IMR-90 (cell line): Measurements from ENCODE around the gene RFTN1. TPM values are rescaled to one million over a fixed set of nuclear protein-coding genes. Genes with fewer than 3 reads are reported as not detected.

ENCODE experiments used
- ATAC-seq: fragments of 200-7000 bp; cut with Tn5 transposase; 2 replicates; pipeline ENCODE4 v1.9.1; 2020; ENCODE audit warnings: low read depth, mild to moderate bottlenecking, moderate library complexity
- BruUV-seq: library from RNA; stranded (reverse); fragments of 400-500 nt; replicated peaks from 2 replicates; lab custom pipeline; 2021; lab: Mats Ljungman, UMichigan
- CTCF ChIA-PET: fragments of 300-600 bp; formaldehyde crosslinking; extraction: SDS; loops from one replicate; lab custom pipeline; 2021; ENCODE audit warnings: antibody characterized with exemption; lab: Yijun Ruan, JAX
- POLR2A ChIA-PET: fragments of 300-600 bp; sonication (Branson Sonifier 250); formaldehyde crosslinking; loops from one replicate; lab custom pipeline; 2022; ENCODE audit warnings: antibody characterized with exemption; ENCODE audit not compliant: unreplicated experiment; lab: Charles Lee
- DNase-seq: peaks from one replicate; pipeline ENCODE4 v3.0.0; 2013
- H2AFZ ChIP-seq: replicated peaks from 2 replicates; pipeline ENCODE3; 2013; ENCODE audit warnings: low read length, mild to moderate bottlenecking; ENCODE audit not compliant: poor library complexity
- H2AK5ac ChIP-seq: 2 replicates; pipeline ENCODE4 v1.6.1; 2013; ENCODE audit warnings: low read depth, low read length, inconsistent platforms
- H2AK9ac ChIP-seq: replicated peaks from 2 replicates; pipeline ENCODE3; 2013; ENCODE audit warnings: mild to moderate bottlenecking, low read depth, low read length, moderate library complexity; ENCODE audit not compliant: poor library complexity
- H2BK120ac ChIP-seq: 2 replicates; pipeline ENCODE4 v1.6.1; 2013; ENCODE audit warnings: low read depth, low read length, inconsistent platforms
- H2BK15ac ChIP-seq: 3 replicates; pipeline ENCODE4 v1.6.1; 2013; ENCODE audit warnings: low read depth, low read length, inconsistent platforms
- H2BK20ac ChIP-seq: 2 replicates; pipeline ENCODE4 v1.6.1; 2013; ENCODE audit warnings: low read depth, mild to moderate bottlenecking, inconsistent platforms, low read length, moderate library complexity
- H2BK5ac ChIP-seq: 2 replicates; pipeline ENCODE4 v1.6.1; 2013; ENCODE audit warnings: mild to moderate bottlenecking, low read depth, low read length, inconsistent platforms; ENCODE audit not compliant: poor library complexity, severe bottlenecking
- H3K14ac ChIP-seq: replicated peaks from 2 replicates; pipeline ENCODE4 v1.6.1; 2013; ENCODE audit warnings: low read depth, low read length, inconsistent platforms
- H3K18ac ChIP-seq: 2 replicates; pipeline ENCODE4 v1.6.1; 2013; ENCODE audit warnings: low read depth, low read length, control low read depth
- H3K23ac ChIP-seq: 2 replicates; pipeline ENCODE4 v1.6.1; 2013; ENCODE audit warnings: low read depth, low read length, inconsistent platforms
- H3K27ac ChIP-seq: 2 replicates; pipeline ENCODE4 v1.5.1; 2013; ENCODE audit warnings: mild to moderate bottlenecking, control low read depth, low read length; ENCODE audit not compliant: insufficient read depth
- H3K27me3 ChIP-seq: 2 replicates; pipeline ENCODE4 v1.6.1; 2013; ENCODE audit warnings: low read length; ENCODE audit not compliant: control insufficient read depth, insufficient read depth
- H3K36me3 ChIP-seq: 2 replicates; pipeline ENCODE4 v1.6.1; 2013; ENCODE audit warnings: low read length, mixed read lengths; ENCODE audit not compliant: control insufficient read depth, insufficient read depth
- H3K4ac ChIP-seq: 2 replicates; pipeline ENCODE4 v1.6.1; 2013; ENCODE audit warnings: low read depth, low read length, inconsistent platforms
- H3K4me1 ChIP-seq: 2 replicates; pipeline ENCODE4 v1.6.1; 2013; ENCODE audit warnings: low read length, mixed read lengths; ENCODE audit not compliant: control insufficient read depth, insufficient read depth
- H3K4me2 ChIP-seq: 2 replicates; pipeline ENCODE4 v1.6.1; 2013; ENCODE audit warnings: low read depth, mild to moderate bottlenecking, control low read depth, low read length, moderate library complexity
- H3K4me3 ChIP-seq: 2 replicates; pipeline ENCODE4 v1.5.1; 2013; ENCODE audit warnings: low read depth, mild to moderate bottlenecking, control low read depth, low read length, moderate library complexity; ENCODE audit not compliant: insufficient read depth
- H3K56ac ChIP-seq: 2 replicates; pipeline ENCODE4 v1.6.1; 2013; ENCODE audit warnings: low read length, inconsistent platforms; ENCODE audit not compliant: insufficient read depth; ENCODE audit errors: extremely low read depth
- H3K79me1 ChIP-seq, 2 experiments: 2 replicates each; pipeline ENCODE4 v1.6.1; 2013; ENCODE audit warnings: low read length in 2 of 2, inconsistent platforms in 1 of 2, low read depth in 1 of 2
- H3K9ac ChIP-seq: 2 replicates; pipeline ENCODE4 v1.6.1; 2013; ENCODE audit warnings: low read depth, low read length, control low read depth
- H3K9me1 ChIP-seq: 2 replicates; pipeline ENCODE4 v1.6.1; 2013; ENCODE audit warnings: low read length, inconsistent platforms; ENCODE audit not compliant: insufficient read depth
- H3K9me3 ChIP-seq: 2 replicates; pipeline ENCODE4 v1.6.1; 2013; ENCODE audit warnings: low read length; ENCODE audit not compliant: control insufficient read depth, insufficient read depth
- H4K20me1 ChIP-seq: 2 replicates; pipeline ENCODE4 v1.6.1; 2013; ENCODE audit warnings: low read length, inconsistent platforms; ENCODE audit not compliant: insufficient read depth
- H4K5ac ChIP-seq: 2 replicates; pipeline ENCODE4 v1.6.1; 2013; ENCODE audit warnings: mild to moderate bottlenecking, low read depth, low read length, control low read depth
- H4K8ac ChIP-seq, 2 experiments: 2 replicates each; pipeline ENCODE4 v1.6.1; 2013; ENCODE audit warnings: low read depth in 2 of 2, low read length in 2 of 2, control low read depth in 1 of 2, inconsistent platforms in 1 of 2
- H4K91ac ChIP-seq: 2 replicates; pipeline ENCODE4 v1.6.1; 2013; ENCODE audit warnings: low read depth, low read length, inconsistent platforms; ENCODE audit not compliant: insufficient read depth
- BHLHE40 ChIP-seq: fragments of 150-350 bp; IDR thresholded peaks from 2 replicates; pipeline ENCODE4 v1.6.1; 2016; ENCODE audit warnings: mild to moderate bottlenecking, low read depth, low read length
- CEBPB ChIP-seq: IDR thresholded peaks from 2 replicates; pipeline ENCODE4 v1.6.1; 2012; ENCODE audit warnings: low read depth, low read length, improper control_type of control experiment
- CHD1 ChIP-seq: IDR thresholded peaks from 2 replicates; pipeline ENCODE4 v1.6.1; 2012; ENCODE audit warnings: low read depth, low read length, improper control_type of control experiment
- CTCF ChIP-seq: conservative IDR thresholded peaks from 2 replicates; pipeline ENCODE4 v1.5.1; 2012; ENCODE audit warnings: mild to moderate bottlenecking, low read depth, low read length, improper control_type of control experiment
- ELK1 ChIP-seq: fragments of 150-350 bp; IDR thresholded peaks from 2 replicates; pipeline ENCODE4 v1.6.1; 2016; ENCODE audit warnings: low read depth, mild to moderate bottlenecking, low read length, moderate library complexity, borderline replicate concordance
- MAFK ChIP-seq: IDR thresholded peaks from 2 replicates; pipeline ENCODE4 v1.6.1; 2012; ENCODE audit warnings: low read depth, low read length, improper control_type of control experiment
- MAZ ChIP-seq: IDR thresholded peaks from 2 replicates; pipeline ENCODE4 v1.6.1; 2012; ENCODE audit warnings: low read depth, mild to moderate bottlenecking, low read length, improper control_type of control experiment, moderate library complexity, borderline replicate concordance
- MXI1 ChIP-seq: IDR thresholded peaks from 2 replicates; pipeline ENCODE4 v1.6.1; 2012; ENCODE audit warnings: low read depth, mild to moderate bottlenecking, low read length, moderate library complexity, borderline replicate concordance
- NFE2L2 ChIP-seq: fragments of 150-350 bp; IDR thresholded peaks from 2 replicates; pipeline ENCODE4 v1.6.1; 2016; ENCODE audit warnings: low read depth, mild to moderate bottlenecking, low read length
- POLR2A ChIP-seq: IDR thresholded peaks from 2 replicates; pipeline ENCODE4 v1.6.1; 2012; ENCODE audit warnings: mild to moderate bottlenecking, low read depth, low read length
- RAD21 ChIP-seq: IDR thresholded peaks from 2 replicates; pipeline ENCODE4 v1.6.1; 2012; ENCODE audit warnings: low read length, improper control_type of control experiment
- RCOR1 ChIP-seq: IDR thresholded peaks from 2 replicates; pipeline ENCODE4 v1.6.1; 2012; ENCODE audit warnings: mild to moderate bottlenecking, low read length, improper control_type of control experiment; ENCODE audit not compliant: insufficient replicate concordance
- RFX5 ChIP-seq: IDR thresholded peaks from 2 replicates; pipeline ENCODE4 v1.8.0; 2012; ENCODE audit warnings: low read depth, mild to moderate bottlenecking, low read length, moderate library complexity
- WGBS, 2 experiments: methylation state at CpG; one replicate each; pipeline versions ENCODE4 v1.1.5 to v1.1.7; 2013; ENCODE audit warnings: missing lambda C conversion rate in 2 of 2; ENCODE audit not compliant: insufficient read length in 1 of 2; ENCODE audit errors: extremely low coverage in 2 of 2; 5-methylcytosine and 5-hydroxymethylcytosine counted together
- dilution Hi-C: fragments of 300-500 bp; cut with HindIII; formaldehyde crosslinking; loops from one replicate; pipeline ENCODE4 v1.14.3; 2018; ENCODE audit warnings: low sequenced_read_pairs; ENCODE audit not compliant: unreplicated experiment
- in situ Hi-C: fragments of 300-500 bp; cut with MboI; formaldehyde crosslinking; loops from 3 replicates; pipeline ENCODE4 v1.14.3; 2019; ENCODE audit warnings: low sequenced_read_pairs, inconsistent platforms, mixed read lengths
- intact Hi-C: fragments of 100-400 bp; cut with micrococcal nuclease; formaldehyde crosslinking; loops from 2 replicates; pipeline ENCODE4 v1.10.0; 2022
- polyA plus RNA-seq, 3 experiments: library from polyadenylated mRNA; depleted of rRNA; stranded (reverse); fragments of >200 nt; gene quantifications; 2 replicates each; pipeline ENCODE4 v1.2.3, GENCODE V29; 2012; ENCODE audit warnings: low replicate concordance in 1 of 3
- total RNA-seq: library from RNA; depleted of rRNA; stranded (reverse); fragments of >200 nt; gene quantifications from 2 replicates; pipeline ENCODE4 v1.2.3, GENCODE V29; 2012

Gene RFTN1
- total and polyA plus RNA-seq, 2 of the 4 experiments (the other 2 are of a cell fraction): 45.0 to 52.0 TPM

- intact Hi-C loops: no loop called here
Measured at GRCh38 chr3:16401273-16401672, 112.2 kb downstream of the RFTN1 start.

More at GRCh38 chr3:16401273-16401672, 112.2 kb downstream of the RFTN1 start:
- in situ Hi-C loops: no loop called here
- H4K8ac ChIP-seq: peak overlapping the region in 1 of 2 experiments; percentile 22; a peak in 2 of 4 replicates
- dilution Hi-C loops: no loop called here
- 0 out of 2 replicates have a peak overlapping the region, but pooled peaks have one; percentile 24 for H2BK20ac ChIP-seq
- BruUV-seq: no TSS peak
- H3K27ac ChIP-seq: no peak overlapping the region
- H3K27me3 ChIP-seq: no peaks in the 10 kb centered on the region
- POLR2A ChIA-PET: no interaction called here
- no CpG with 5 or more reads among the region's 5 CpGs for WGBS, 2 experiments
- peak overlapping the region; percentile 28; the same call in 1 of the 2 replicates for H2AK5ac ChIP-seq
- H3K14ac ChIP-seq: 0 out of 2 replicates have a peak overlapping the region, but pooled peaks have one; percentile 25
- no peak overlapping the region for H2AFZ ChIP-seq
- H3K56ac ChIP-seq: no peak overlapping the region
- H2AK9ac ChIP-seq: no peak overlapping the region
- H3K4me3 ChIP-seq: no peak overlapping the region
- peak overlapping the region; percentile 8; the same call in 2 of the 3 replicates for H2BK15ac ChIP-seq
- H3K18ac ChIP-seq: no peak overlapping the region
- peak overlapping the region; percentile 7; the same call in 1 of the 2 replicates for H4K5ac ChIP-seq
- 0 out of 2 replicates have a peak overlapping the region, but pooled peaks have one; percentile 16 for H2BK120ac ChIP-seq
- peaks cover 8% of the 10 kb centered on the region; the same call in 1 of the 2 replicates for H3K36me3 ChIP-seq
- H3K9me3 ChIP-seq: no peaks in the 10 kb centered on the region
- H2BK5ac ChIP-seq: no peak overlapping the region
- no peak overlapping the region for H3K9ac ChIP-seq
- peaks cover 35% of the 10 kb centered on the region for H3K4me1 ChIP-seq
- H4K20me1 ChIP-seq: peaks cover 25% of the 10 kb centered on the region
- H3K79me1 ChIP-seq: peaks cover 41 to 62% of the 10 kb centered on the region in 2 experiments
- H3K4me2 ChIP-seq: no peak overlapping the region
- H4K91ac ChIP-seq: no peak overlapping the region
- H3K23ac ChIP-seq: no peak overlapping the region
- ATAC-seq: no peak
- DNase-seq: no peak
- TF ChIP-seq MAZ (no peak), MXI1 (no peak), CTCF (no peak), CEBPB (no peak), MAFK (no peak), RFX5 (no peak), NFE2L2 (no peak), ELK1 (no peak), POLR2A (no peak), CHD1 (no peak), BHLHE40 (no peak), RCOR1 (no peak), RAD21 (no peak)
- H3K4ac ChIP-seq: no peak overlapping the region
- H3K9me1 ChIP-seq: peaks cover 39% of the 10 kb centered on the region
- CTCF ChIA-PET: no interaction called here
